ENCODE data around the gene RHOT1.
"Not testable (repeated sequence)": the region's sequence is repeated elsewhere in the genome, so short reads cannot be mapped to it uniquely, and the experiment has no call there.

RHOT1 gene

GRCh38 chr17:32159586-32160438, 17.5 kb downstream of the RHOT1 start:
- no peak for DNase-seq (ENCODE audit: low read depth in 3 of 3)

GRCh38 chr17:32160526-32160925, 18.2 kb downstream of the RHOT1 start:
- no peak for DNase-seq (ENCODE audit: low read depth in 3 of 3)

- DNase-seq (ENCODE audit: low read depth in 3 of 3), result no peak
Measured at GRCh38 chr17:32161029-32161428, 18.7 kb downstream of the RHOT1 start.

- no peak for DNase-seq (ENCODE audit: low read depth in 3 of 3)
Measured at GRCh38 chr17:32161506-32162365, 19.4 kb downstream of the RHOT1 start.

- no peak for DNase-seq (ENCODE audit: low read depth in 3 of 3)
Measured at GRCh38 chr17:32174889-32175288, 32.6 kb downstream of the RHOT1 start.

GRCh38 chr17:32178679-32179078, 36.4 kb downstream of the RHOT1 start:
- DNase-seq (ENCODE audit: low read depth in 3 of 3), result not testable (repeated sequence)

- DNase-seq (ENCODE audit: low read depth in 3 of 3), result not testable (repeated sequence)
Measured at GRCh38 chr17:32179103-32179502, 36.8 kb downstream of the RHOT1 start.

- not testable (repeated sequence) for DNase-seq (ENCODE audit: low read depth in 3 of 3)
Measured at GRCh38 chr17:32179526-32179925, 37.2 kb downstream of the RHOT1 start.

GRCh38 chr17:32180262-32180661, 38.0 kb downstream of the RHOT1 start:
- DNase-seq (ENCODE audit: low read depth in 3 of 3), result not testable (repeated sequence)

GRCh38 chr17:32185875-32186274, 43.6 kb downstream of the RHOT1 start:
- no peak for DNase-seq (ENCODE audit: low read depth in 3 of 3)

GRCh38 chr17:32187271-32187670, 45.0 kb downstream of the RHOT1 start:
- no peak for DNase-seq (ENCODE audit: low read depth in 3 of 3)

- no peak for DNase-seq (ENCODE audit: low read depth in 3 of 3)
Measured at GRCh38 chr17:32189343-32189742, 47.0 kb downstream of the RHOT1 start.

GRCh38 chr17:32191306-32191705, 49.0 kb downstream of the RHOT1 start:
- no peak for DNase-seq (ENCODE audit: low read depth in 3 of 3)

- DNase-seq (ENCODE audit: low read depth in 3 of 3), result no peak
Measured at GRCh38 chr17:32192379-32192778, 50.1 kb downstream of the RHOT1 start.

- no peak for DNase-seq (ENCODE audit: low read depth in 3 of 3)
Measured at GRCh38 chr17:32197987-32198386, 55.7 kb downstream of the RHOT1 start.

GRCh38 chr17:32206861-32207260, 64.6 kb downstream of the RHOT1 start:
- DNase-seq (ENCODE audit: low read depth in 3 of 3), result no peak

GRCh38 chr17:32208436-32208835, 66.1 kb downstream of the RHOT1 start:
- no peak for DNase-seq (ENCODE audit: low read depth in 3 of 3)

GRCh38 chr17:32209608-32210007, 67.3 kb downstream of the RHOT1 start:
- DNase-seq (ENCODE audit: low read depth in 3 of 3), result no peak

- DNase-seq (ENCODE audit: low read depth in 3 of 3), result no peak
Measured at GRCh38 chr17:32211671-32212070, 69.4 kb downstream of the RHOT1 start.

- DNase-seq (ENCODE audit: low read depth in 3 of 3), result no peak
Measured at GRCh38 chr17:32215696-32216095, 73.4 kb downstream of the RHOT1 start.

GRCh38 chr17:32222621-32223020, 80.3 kb downstream of the RHOT1 start:
- DNase-seq (ENCODE audit: low read depth in 3 of 3), result no peak

GRCh38 chr17:32223703-32224102, 81.4 kb downstream of the RHOT1 start:
- no peak for DNase-seq (ENCODE audit: low read depth in 3 of 3)

- DNase-seq (ENCODE audit: low read depth in 3 of 3), result no peak
Measured at GRCh38 chr17:32226886-32227285, 84.6 kb downstream of the RHOT1 start.

Data from stimulated activated CD4-positive, alpha-beta T cell treated with anti-CD3 and anti-CD28 coated beads, TNF-alpha, amount 100 ng/mL, for 48 hours (primary cell).